Body of pancreas (tissue), 4 donors: ENCODE measurements around the gene PRR14.

Experiments used
- CTCF ChIP-seq, 7 experiments: fragments of 450-650 bp in 4 of 7; fragments of 200-600 bp in 3 of 7; sonication (generic) in 3 of 7; IDR thresholded peaks; one replicate each; pipeline ENCODE4 v1.5.1; 2016 to 2019; ENCODE audit warnings: antibody characterized with exemption in 7 of 7
- POLR2A ChIP-seq, 3 donors: fragments of 450-650 bp; IDR thresholded peaks; one replicate each; pipeline ENCODE4 v1.6.1; 2016; ENCODE audit warnings: antibody characterized with exemption in 3 of 3, mild to moderate bottlenecking in 2 of 3

GRCh38 chr16:30645727-30646126, 5.0 kb upstream of the PRR14 start:
- no peak for TF ChIP-seq CTCF (IDR thresholded peaks at IDR 0.05)
- TF ChIP-seq POLR2A (IDR thresholded peaks at IDR 0.05) = no peak
